HG03159 (cell line): ENCODE data around the gene ARGFX.
"Not testable (repeated sequence)": the region's sequence is repeated elsewhere in the genome, so short reads cannot be mapped to it uniquely, and the experiment has no call there.

Experiments
- ATAC-seq: cut with Tn5 transposase; IDR thresholded peaks from one replicate; pipeline ENCODE4 v1.9.1; 2021; ENCODE audit warnings: mild to moderate bottlenecking, moderate library complexity; ENCODE audit not compliant: unreplicated experiment

Gene ARGFX

GRCh38 chr3:121598564-121598963 lies 30.8 kb downstream of the ARGFX start:
- no peak for ATAC-seq

GRCh38 chr3:121599900-121600299 lies 32.2 kb downstream of the ARGFX start:
- ATAC-seq, result not testable (repeated sequence)

GRCh38 chr3:121601212-121601812 lies 33.6 kb downstream of the ARGFX start:
- ATAC-seq, result no peak

- no peak for ATAC-seq
Measured at GRCh38 chr3:121604759-121605158, 37.0 kb downstream of the ARGFX start.

- ATAC-seq, result no peak
Measured at GRCh38 chr3:121606106-121606505, 38.4 kb downstream of the ARGFX start.
